NCI-H774 (cell line): ENCODE data around the gene PARM1.
"Not testable (repeated sequence)": the region's sequence is repeated elsewhere in the genome, so short reads cannot be mapped to it uniquely, and the experiment has no call there.

Experiments
- DNase-seq: peaks from one replicate; lab custom pipeline; 2025; lab: John Stamatoyannopoulos, UW

PARM1 gene

GRCh38 chr4:74983253-74983635 lies 50.3 kb downstream of the PARM1 start:
- DNase-seq: no peak

- no peak for DNase-seq
These were observed 57.5 kb downstream of the PARM1 start for GRCh38 chr4:74990276-74990875.

DNA sequence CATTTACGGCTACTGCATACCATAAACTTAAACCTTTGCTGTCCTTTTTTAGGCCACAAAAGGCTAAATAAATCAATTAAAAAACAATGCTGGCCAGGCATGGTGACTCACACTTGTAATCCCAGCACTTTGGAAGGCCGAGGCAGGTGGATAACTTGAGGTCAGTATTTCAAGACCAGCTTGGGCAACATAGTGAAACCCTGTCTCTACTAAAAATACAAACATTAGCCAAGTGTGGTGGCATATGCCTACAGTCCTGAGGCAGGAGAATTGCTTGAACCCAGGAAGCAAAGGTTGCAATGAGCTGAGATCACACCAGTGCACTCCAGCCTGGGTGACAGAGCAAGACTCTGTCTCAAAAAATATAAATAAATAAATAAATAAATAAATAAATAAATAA lies 61.5 kb downstream of the PARM1 start:
- DNase-seq: not testable (repeated sequence)

GRCh38 chr4:74996996-74997395 lies 64.1 kb downstream of the PARM1 start:
- no peak for DNase-seq

- DNase-seq: no peak
These were observed 65.2 kb downstream of the PARM1 start for GRCh38 chr4:74997948-74998729.

GRCh38 chr4:74999714-75000309 lies 66.9 kb downstream of the PARM1 start:
- DNase-seq: no peak

GRCh38 chr4:75001871-75002270 lies 69.0 kb downstream of the PARM1 start:
- DNase-seq: no peak

GRCh38 chr4:75002381-75002780 lies 69.5 kb downstream of the PARM1 start:
- DNase-seq: no peak

GRCh38 chr4:75003979-75004378 lies 71.1 kb downstream of the PARM1 start:
- no peak for DNase-seq

DNA sequence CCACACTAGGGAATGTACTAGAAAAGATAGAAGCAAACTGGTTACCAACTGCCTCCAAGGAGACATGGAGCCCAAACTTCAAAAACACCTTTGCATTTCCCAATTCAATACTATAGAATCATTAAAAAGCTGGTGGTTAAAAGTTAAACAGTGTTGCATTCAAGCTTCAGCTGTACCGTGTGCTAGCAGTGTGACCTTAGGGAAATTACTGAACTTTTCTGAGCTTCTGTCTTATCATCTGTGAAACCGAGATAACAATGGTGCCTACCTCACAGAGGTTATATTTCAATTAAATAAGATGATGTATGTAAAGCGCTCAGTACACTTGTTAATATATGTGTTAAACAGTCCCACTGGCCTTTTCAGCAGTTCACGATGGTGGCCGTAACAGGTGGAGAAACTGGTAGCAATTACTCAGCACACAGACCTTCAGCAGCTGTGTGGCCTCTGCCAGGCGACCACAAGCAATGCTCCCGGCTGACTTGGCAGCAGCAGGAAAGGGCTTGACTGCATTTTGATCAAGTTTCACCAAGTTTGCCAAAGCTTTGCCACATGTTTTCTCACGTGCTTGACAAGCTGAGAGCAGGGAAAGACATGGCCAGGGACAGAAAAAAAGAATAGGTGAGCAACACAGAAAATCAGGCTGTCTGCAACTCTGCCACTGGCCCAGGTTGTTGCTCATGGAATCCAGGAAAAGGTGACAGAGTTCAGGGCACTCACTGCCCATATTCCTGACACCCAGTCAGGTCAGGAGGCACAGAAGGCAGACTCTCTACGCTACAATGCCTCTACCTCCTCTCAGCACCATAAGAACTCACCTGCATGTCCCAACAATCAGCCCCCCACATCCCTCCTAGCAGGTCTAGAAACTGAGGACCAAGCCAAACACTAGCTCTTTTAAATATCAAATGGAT lies 72.1 kb downstream of the PARM1 start:
- no peak for DNase-seq

GRCh38 chr4:75005727-75006126 lies 72.8 kb downstream of the PARM1 start:
- no peak for DNase-seq

- no peak for DNase-seq
These were observed 75.0 kb downstream of the PARM1 start for GRCh38 chr4:75007891-75008290.

GRCh38 chr4:75009138-75009537 lies 76.2 kb downstream of the PARM1 start:
- DNase-seq: no peak

DNA sequence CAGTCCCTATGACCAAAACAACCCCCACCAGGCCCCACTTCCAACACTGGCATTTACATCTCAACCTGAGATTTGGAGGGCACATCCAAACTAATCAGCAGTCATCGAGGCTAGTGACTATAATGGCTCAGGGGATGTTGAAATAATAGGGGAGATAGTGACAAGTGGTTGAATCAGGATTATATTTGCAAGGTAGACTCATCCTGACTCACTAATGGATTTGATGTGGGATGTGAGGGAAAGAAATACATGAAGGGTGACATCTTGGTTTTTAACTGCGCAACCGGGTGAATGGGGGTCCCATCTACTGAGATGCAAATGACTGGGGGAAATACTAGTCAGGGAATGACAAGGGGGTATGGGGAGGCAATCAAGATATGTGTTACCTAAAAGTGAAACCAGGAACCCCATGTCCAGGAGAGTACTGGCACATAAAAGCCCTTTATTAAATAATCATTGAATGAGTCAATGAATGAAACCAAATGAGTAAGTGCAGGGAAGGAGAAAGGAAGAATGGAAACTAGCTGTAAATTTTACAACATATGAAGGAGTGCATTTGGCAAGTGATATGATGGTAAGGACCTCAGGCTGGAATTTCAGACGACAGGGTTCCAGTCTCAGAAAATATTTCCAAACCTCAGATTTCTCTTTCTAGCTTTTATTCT lies 78.3 kb downstream of the PARM1 start:
- no peak for DNase-seq

DNA sequence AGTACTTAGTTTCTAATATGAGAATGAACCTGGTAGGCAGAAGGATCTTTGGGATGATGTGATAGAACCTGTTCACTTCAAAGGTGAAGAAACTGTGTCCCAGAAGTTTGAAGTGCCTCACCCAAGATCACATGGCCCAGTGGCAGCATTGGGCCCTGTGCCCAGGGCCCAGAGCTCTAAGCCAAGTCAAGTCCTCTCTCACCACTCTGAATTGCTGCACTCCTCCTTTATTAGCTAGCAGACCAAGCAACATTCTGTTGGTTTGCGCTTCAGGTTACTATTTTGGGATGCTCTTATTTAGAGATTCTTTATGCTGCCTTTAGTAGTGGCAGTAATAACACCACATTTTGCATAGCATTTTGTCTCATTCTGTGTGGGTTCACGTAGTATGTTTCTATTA lies 82.7 kb downstream of the PARM1 start:
- DNase-seq: no peak

DNA sequence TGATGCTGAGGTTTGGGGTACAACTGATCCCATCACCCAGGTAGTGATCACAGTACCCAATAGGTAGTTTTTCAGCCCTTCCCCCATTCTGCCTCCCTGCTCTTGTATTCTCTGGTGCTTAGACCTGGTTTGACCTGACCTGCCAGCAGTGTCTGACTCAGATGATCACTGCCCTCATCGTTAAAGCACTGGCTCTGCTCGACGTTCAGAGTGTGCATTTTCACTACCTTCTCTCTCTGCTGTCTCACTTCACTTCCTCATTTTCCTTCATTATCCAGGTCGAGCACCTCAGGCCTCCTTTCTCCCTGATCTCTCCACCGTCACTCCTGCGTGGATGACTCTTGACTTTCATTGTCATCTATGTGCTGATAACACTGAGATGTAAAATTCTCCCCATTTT lies 83.6 kb downstream of the PARM1 start:
- DNase-seq: no peak

DNA sequence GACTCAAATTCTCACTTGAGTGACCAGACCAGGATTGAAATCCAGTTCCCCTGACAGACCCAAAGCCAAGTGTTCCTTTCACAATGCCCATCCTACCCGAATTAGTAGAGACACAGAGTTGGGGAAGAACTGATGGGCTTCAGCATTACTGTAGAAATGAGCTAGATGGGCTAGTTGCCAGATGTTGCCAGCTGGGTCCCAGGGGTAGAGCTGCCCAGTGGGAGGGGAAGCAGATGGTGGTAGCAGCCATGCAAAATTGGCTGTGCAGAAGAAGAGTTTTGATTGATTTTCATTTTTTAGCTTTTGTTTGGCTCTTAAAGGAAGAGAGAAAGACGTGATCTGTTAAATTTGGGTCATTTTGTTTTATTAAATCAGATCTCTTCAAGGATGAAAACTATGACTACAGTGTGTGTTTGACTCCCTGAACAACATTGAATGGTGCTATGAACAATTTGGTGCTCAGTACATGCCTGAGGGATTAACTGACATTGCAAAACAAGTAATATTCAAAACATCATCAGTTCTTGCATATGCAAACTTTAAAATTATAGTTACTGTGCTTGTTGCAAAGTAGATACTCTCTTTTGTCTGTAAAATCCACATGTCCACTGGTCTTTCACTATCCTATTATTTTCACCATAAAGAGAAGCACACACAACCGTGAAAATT lies 86.0 kb downstream of the PARM1 start:
- DNase-seq: no peak

DNA sequence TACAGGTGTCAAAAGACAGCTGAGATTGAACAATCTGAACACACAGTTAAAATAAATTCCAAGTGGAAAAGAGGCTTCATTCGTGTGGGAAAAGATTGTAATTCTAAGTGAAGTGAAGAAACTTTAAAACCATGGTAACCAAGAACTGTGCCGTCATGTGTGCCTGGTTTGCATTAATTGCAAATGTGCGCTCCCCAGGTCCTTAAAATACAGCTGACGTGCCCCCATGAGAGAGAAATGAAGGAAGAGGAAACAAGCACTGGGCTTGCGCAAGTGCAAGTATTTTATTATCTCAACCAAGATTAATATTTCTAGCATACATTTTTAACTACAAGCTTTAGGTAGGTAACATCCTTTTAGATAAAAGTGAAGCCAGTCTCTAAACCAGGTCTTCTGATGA lies 92.5 kb downstream of the PARM1 start:
- DNase-seq: no peak

DNA sequence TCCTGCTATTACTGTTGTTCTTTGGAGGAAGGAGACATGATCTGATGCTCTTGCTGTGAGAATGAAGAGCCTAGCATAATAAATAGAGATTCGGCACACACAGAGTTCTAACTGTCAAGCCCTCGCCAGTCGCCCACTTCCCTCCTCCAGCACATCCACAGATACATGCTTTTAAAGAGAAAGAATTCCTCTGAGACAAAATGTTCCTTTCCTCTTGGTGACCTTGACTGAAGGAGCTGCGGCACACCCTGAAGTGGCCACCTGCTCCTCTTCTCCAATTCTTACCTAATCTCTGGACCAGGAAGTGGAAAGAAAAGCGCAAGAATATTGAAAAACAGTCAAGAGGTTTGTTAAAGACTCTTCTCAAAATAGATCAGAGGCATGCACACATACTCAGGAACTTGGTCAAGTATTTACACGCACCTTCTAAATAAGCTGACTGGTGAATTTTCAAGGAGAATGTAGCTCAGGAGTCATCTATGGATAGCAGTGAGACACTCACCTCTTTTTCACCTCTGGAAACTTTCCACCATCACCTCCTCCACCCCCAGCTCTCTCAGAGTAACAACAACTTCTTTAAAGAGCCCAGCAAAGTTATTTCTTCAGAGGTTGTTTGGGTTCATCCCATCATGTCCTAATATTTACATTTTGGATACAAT lies 95.4 kb downstream of the PARM1 start:
- DNase-seq: no peak

- DNase-seq: no peak
These were observed 97.1 kb downstream of the PARM1 start for GRCh38 chr4:75030028-75030427.
